Measurements from ENCODE around the gene UXS1. TPM values are rescaled to one million over a fixed set of nuclear protein-coding genes. Genes with fewer than 3 reads are reported as not detected.

The UXS1 gene
- total and polyA plus RNA-seq, 9 of the 15 experiments (the other 6 are each of a cell fraction or from before 2014, with no cell fraction given) = 5.8 to 25.8 (median 15.0) TPM

- Histone ChIP-seq H3K9me1 (ENCODE audit: control insufficient read depth, insufficient read depth, low read length) (no peaks in the 10 kb centered on the region), H3K36me3 (ENCODE audit: control insufficient read depth, insufficient read depth, low read length) (peaks cover 25% of the 10 kb centered on the region; the same call in 1 of the 3 replicates), H3K9ac (ENCODE audit: insufficient read depth in 1 of 2, low read depth in 2 of 2, low read length in 2 of 2) (no peak overlapping the region), H3K79me2 (ENCODE audit: control insufficient read depth, insufficient read depth, low read length) (no peaks in the 10 kb centered on the region), H2AFZ (ENCODE audit: low read depth, low read length) (no peak overlapping the region), H3K4me2 (ENCODE audit: insufficient read depth, low read length) (no peak overlapping the region), H3K4me1 (replicated peaks in 1 of 2; ENCODE audit: control insufficient read depth in 2 of 2, insufficient read depth in 2 of 2, low read length in 2 of 2) (no peaks in the 10 kb centered on the region), H4K20me1 (replicated peaks; ENCODE audit: control insufficient read depth, insufficient read depth, low read length) (no peaks in the 10 kb centered on the region), H3K9me3 (replicated peaks; ENCODE audit: control insufficient read depth, insufficient read depth, low read depth, low read length) (no peaks in the 10 kb centered on the region), H3K27me3 (ENCODE audit: control insufficient read depth in 2 of 2, insufficient read depth in 2 of 2, low read length in 2 of 2) (no peaks in the 10 kb centered on the region), H3K27ac (ENCODE audit: extremely low read depth, low read depth, low read length) (no peak overlapping the region), H3K4me3 (no peak overlapping the region)
- POLR2A ChIA-PET = no interaction called here
- in situ Hi-C loops (cut with MboI) (no loop called here), intact Hi-C loops (cut with micrococcal nuclease) (no loop called here)
- DNase-seq (ENCODE audit: extremely low read depth in 1 of 4, low spot score in 3 of 4) = no peak
- WGBS (ENCODE audit: insufficient coverage, low coverage, missing lambda C conversion rate) = 85% methylated on average over 13 of the region's 13 CpGs
- TF ChIP-seq POLR3G (IDR thresholded peaks at IDR 0.05; ENCODE audit: extremely low read depth, insufficient read length, insufficient replicate concordance) (no peak), HMG20B (CRISPR knock-in tag; IDR thresholded peaks at IDR 0.05) (no peak), RBM25 (IDR thresholded peaks at IDR 0.05; ENCODE audit: low read depth, low read length, severe bottlenecking) (no peak), ZNF830 (CRISPR knock-in tag; IDR thresholded peaks at IDR 0.05) (no peak), NUFIP1 (IDR thresholded peaks at IDR 0.05; ENCODE audit: partially characterized antibody) (no peak), ZNF551 (CRISPR knock-in tag; IDR thresholded peaks at IDR 0.05) (no peak), YBX1 (IDR thresholded peaks at IDR 0.05) (no peak)
- TF ChIP-seq, protein P1, sequence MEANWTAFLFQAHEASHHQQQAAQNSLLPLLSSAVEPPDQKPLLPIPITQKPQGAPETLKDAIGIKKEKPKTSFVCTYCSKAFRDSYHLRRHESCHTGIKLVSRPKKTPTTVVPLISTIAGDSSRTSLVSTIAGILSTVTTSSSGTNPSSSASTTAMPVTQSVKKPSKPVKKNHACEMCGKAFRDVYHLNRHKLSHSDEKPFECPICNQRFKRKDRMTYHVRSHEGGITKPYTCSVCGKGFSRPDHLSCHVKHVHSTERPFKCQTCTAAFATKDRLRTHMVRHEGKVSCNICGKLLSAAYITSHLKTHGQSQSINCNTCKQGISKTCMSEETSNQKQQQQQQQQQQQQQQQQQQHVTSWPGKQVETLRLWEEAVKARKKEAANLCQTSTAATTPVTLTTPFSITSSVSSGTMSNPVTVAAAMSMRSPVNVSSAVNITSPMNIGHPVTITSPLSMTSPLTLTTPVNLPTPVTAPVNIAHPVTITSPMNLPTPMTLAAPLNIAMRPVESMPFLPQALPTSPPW (CRISPR knock-in tag; IDR thresholded peaks at IDR 0.05) = no peak
- TF ChIP-seq, protein P2, sequence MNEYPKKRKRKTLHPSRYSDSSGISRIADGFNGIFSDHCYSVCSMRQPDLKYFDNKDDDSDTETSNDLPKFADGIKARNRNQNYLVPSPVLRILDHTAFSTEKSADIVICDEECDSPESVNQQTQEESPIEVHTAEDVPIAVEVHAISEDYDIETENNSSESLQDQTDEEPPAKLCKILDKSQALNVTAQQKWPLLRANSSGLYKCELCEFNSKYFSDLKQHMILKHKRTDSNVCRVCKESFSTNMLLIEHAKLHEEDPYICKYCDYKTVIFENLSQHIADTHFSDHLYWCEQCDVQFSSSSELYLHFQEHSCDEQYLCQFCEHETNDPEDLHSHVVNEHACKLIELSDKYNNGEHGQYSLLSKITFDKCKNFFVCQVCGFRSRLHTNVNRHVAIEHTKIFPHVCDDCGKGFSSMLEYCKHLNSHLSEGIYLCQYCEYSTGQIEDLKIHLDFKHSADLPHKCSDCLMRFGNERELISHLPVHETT (CRISPR knock-in tag; conservative IDR thresholded peaks at IDR 0.05 in 1 of 2, IDR thresholded peaks at IDR 0.05 in 1 of 2) = no peak
- BruUV-seq (replicated peaks) = no TSS peak
- CTCF ChIA-PET (ENCODE audit: low intra/inter-chr PET ratio) = no interaction called here
- no peak for ATAC-seq
- FAIRE-seq = no peak
Measured at GRCh38 chr2:106094131-106094841, 99.8 kb downstream of the UXS1 start.

Measured in K562 (cell line).